GM12878 (cell line): ENCODE data around the gene CWF19L2. TPM values are rescaled to one million over a fixed set of nuclear protein-coding genes. Genes with fewer than 3 reads are reported as not detected.
"Not testable (repeated sequence)": the region's sequence is repeated elsewhere in the genome, so short reads cannot be mapped to it uniquely, and the experiment has no call there.

ENCODE experiments used
- ATAC-seq: fragments of 200-7000 bp; cut with Tn5 transposase; 3 replicates; pipeline ENCODE4 v1.9.1; 2020; ENCODE audit warnings: mild to moderate bottlenecking, moderate library complexity
- BruUV-seq: library from RNA; stranded (reverse); fragments of 400-500 nt; replicated peaks from 2 replicates; lab custom pipeline; 2021; lab: Mats Ljungman, UMichigan
- CTCF ChIA-PET: fragments of 300-600 bp; sonication (Branson Sonifier 250); formaldehyde crosslinking; extraction: SDS; loops from one replicate; lab custom pipeline; 2021; ENCODE audit warnings: inconsistent platforms; lab: Yijun Ruan, JAX
- POLR2A ChIA-PET: fragments of 350-600 bp; formaldehyde crosslinking; extraction: SDS; loops from one replicate; lab custom pipeline; 2021; ENCODE audit warnings: inconsistent platforms; lab: Charles Lee
- RAD21 ChIA-PET: fragments of 300-600 bp; sonication (Branson Sonifier 250); formaldehyde crosslinking; loops from one replicate; lab custom pipeline; 2023; ENCODE audit warnings: antibody characterized with exemption; ENCODE audit not compliant: unreplicated experiment; lab: Charles Lee
- SMC1A ChIA-PET: fragments of 300-600 bp; sonication (Branson Sonifier 250); formaldehyde crosslinking; loops from one replicate; lab custom pipeline; 2023; ENCODE audit not compliant: unreplicated experiment, uncharacterized antibody; lab: Charles Lee
- DNase-seq: peaks from one replicate; pipeline ENCODE4 v3.0.0-alpha.2; 2011; ENCODE audit warnings: low read depth, low spot score
- FAIRE-seq: peaks from 3 replicates; lab custom pipeline; 2011; peaks lifted over from hg19 to GRCh38; lab: Jason Lieb, UNC
- H2AFZ ChIP-seq: 2 replicates; pipeline ENCODE4 v1.6.0; 2011; ENCODE audit warnings: low read depth, low read length, control low read depth; ENCODE audit not compliant: control insufficient read depth
- H3K27ac ChIP-seq: 2 replicates; pipeline ENCODE4 v1.5.1; 2011; ENCODE audit warnings: control low read depth; ENCODE audit not compliant: control insufficient read depth, insufficient read depth
- H3K27me3 ChIP-seq, 2 experiments: replicated peaks in 1 of 2; 2 replicates each; pipeline versions ENCODE4 v1.6.0 to v1.6.1; 2011; ENCODE audit warnings: low read length in 1 of 2; ENCODE audit not compliant: control insufficient read depth in 2 of 2, insufficient read depth in 2 of 2
- H3K36me3 ChIP-seq, 2 experiments: 2 replicates each; pipeline ENCODE4 v1.5.1; 2011; ENCODE audit warnings: low read length in 1 of 2; ENCODE audit not compliant: control insufficient read depth in 2 of 2, insufficient read depth in 2 of 2
- H3K4me1 ChIP-seq: 2 replicates; pipeline ENCODE4 v1.6.1; 2011; ENCODE audit warnings: mild to moderate bottlenecking, low read length, moderate library complexity, mixed read lengths; ENCODE audit not compliant: control insufficient read depth, insufficient read depth
- H3K4me2 ChIP-seq: 2 replicates; pipeline ENCODE4 v1.6.0; 2011; ENCODE audit warnings: control low read depth; ENCODE audit not compliant: control insufficient read depth, insufficient read depth
- H3K4me3 ChIP-seq: fragments of 200-600 bp; sonication (generic); 2 replicates; pipeline ENCODE4 v1.5.1; 2016
- H3K79me2 ChIP-seq: 2 replicates; pipeline ENCODE4 v1.6.0; 2011; ENCODE audit warnings: low read length; ENCODE audit not compliant: control insufficient read depth, insufficient read depth
- H3K9ac ChIP-seq: 2 replicates; pipeline ENCODE4 v1.8.0; 2011; ENCODE audit warnings: low read length, control low read depth, mixed read lengths; ENCODE audit not compliant: control insufficient read depth, insufficient read depth
- H3K9me3 ChIP-seq: replicated peaks from 3 replicates; pipeline ENCODE4 v1.5.1; 2011; ENCODE audit warnings: mild to moderate bottlenecking, low read length; ENCODE audit not compliant: control insufficient read depth, insufficient read depth
- H4K20me1 ChIP-seq: 2 replicates; pipeline ENCODE4 v1.6.0; 2011; ENCODE audit not compliant: control insufficient read depth, insufficient read depth
- ATF7 ChIP-seq: fragments of 450-650 bp; IDR thresholded peaks from 2 replicates; pipeline ENCODE4 v1.6.1; 2016; ENCODE audit warnings: low read depth, mild to moderate bottlenecking
- IKZF1 ChIP-seq: fragments of 450-650 bp; conservative IDR thresholded peaks from 2 replicates; pipeline ENCODE4 v1.6.1; 2017; ENCODE audit warnings: antibody characterized with exemption, mild to moderate bottlenecking
- MTA3 ChIP-seq: IDR thresholded peaks from 2 replicates; pipeline ENCODE4 v1.6.1; 2012; ENCODE audit warnings: low read length, inconsistent platforms, borderline replicate concordance
- SIX5 ChIP-seq: IDR thresholded peaks from 2 replicates; pipeline ENCODE4 v1.6.1; 2011; ENCODE audit warnings: mild to moderate bottlenecking, low read depth, low read length, moderate library complexity; ENCODE audit not compliant: severe bottlenecking
- SREBF2 ChIP-seq: IDR thresholded peaks from 2 replicates; pipeline ENCODE4 v1.6.1; 2012; ENCODE audit warnings: mild to moderate bottlenecking, low read length
- WGBS: methylation state at CpG from one replicate; pipeline ENCODE4 v1.1.6; 2016; ENCODE audit warnings: low lambda C conversion rate; ENCODE audit not compliant: insufficient replicate concordance, insufficient coverage; ENCODE audit errors: missing lambda C conversion rate; 5-methylcytosine and 5-hydroxymethylcytosine counted together
- in situ Hi-C: fragments of 300-500 bp; cut with MboI; formaldehyde crosslinking; loops from 9 replicates; pipeline ENCODE4 v1.14.3; 2018; ENCODE audit warnings: mixed read lengths
- intact Hi-C: fragments of 100-400 bp; cut with micrococcal nuclease; formaldehyde crosslinking; loops from one replicate; pipeline ENCODE4 v1.14.2; 2022; ENCODE audit not compliant: unreplicated experiment
- polyA plus RNA-seq, 11 experiments: library from polyadenylated mRNA; depleted of rRNA in 4 of 11; unstranded in 6 of 11; stranded (reverse) in 5 of 11; fragments of >200 nt; fragmentation: Nextera tagmentation in 4 of 11; fragmentation: Illumina TruSeq in 1 of 11; extraction: Ambion mirVana in 4 of 11; extraction: Trizol in 1 of 11; gene quantifications; 1 replicate in 1 of 11; 2 replicates in 10 of 11; pipeline versions ENCODE4 v1.2.1 to v1.2.3, GENCODE V29; 2011 to 2016; ENCODE audit warnings: inconsistent platforms in 2 of 11, missing spikeins in 2 of 11, low read depth in 1 of 11
- total RNA-seq, 4 experiments: library from RNA; depleted of rRNA in 3 of 4; stranded (reverse); fragments of >200 nt in 3 of 4; fragmentation: Illumina TruSeq in 1 of 4; extraction: Trizol in 1 of 4; gene quantifications; 2 replicates each; pipeline versions ENCODE4 v1.2.1 to v1.2.3, GENCODE V29; 2013 to 2021
- TF ChIP-seq, protein P1 (sequence below): fragments of 450-650 bp; formaldehyde crosslinking; IDR thresholded peaks from 2 replicates; pipeline ENCODE4 v1.5.0; 2022; ENCODE audit warnings: mild to moderate bottlenecking, missing genetic modification characterization

Gene CWF19L2
- total and polyA plus RNA-seq, 10 of the 15 experiments (the other 5 are each of a cell fraction or from before 2014, with no cell fraction given) = 4.5 to 18.8 (median 7.2) TPM

DNA sequence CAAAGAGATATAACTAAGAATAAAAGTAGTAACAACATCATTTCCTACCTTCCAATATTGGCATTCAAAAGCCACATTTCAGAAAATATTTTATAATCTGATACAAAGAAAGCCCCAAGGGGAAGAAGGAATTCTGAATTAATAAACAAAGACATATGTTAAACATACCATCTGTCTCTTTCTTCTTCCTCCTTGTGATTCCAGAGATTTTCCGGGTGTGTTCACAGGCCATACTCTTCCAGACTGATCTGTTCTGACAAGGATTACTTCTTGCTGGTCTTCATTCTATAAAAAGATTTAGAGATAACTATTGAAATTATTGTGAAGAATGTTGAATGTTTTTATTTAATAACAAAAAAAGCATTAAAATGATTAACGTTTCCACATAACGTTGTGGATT, 65.0 kb downstream of the CWF19L2 start:
- intact Hi-C loops = no loop called here
- ChIA-PET SMC1A (no interaction called here), CTCF (interaction anchor here (1.0 kb wide), 1 partner anchor 9 kb away, joined by 4 read pairs; no protein-coding TSS in a partner anchor), POLR2A (no interaction called here), RAD21 (no interaction called here)
- H3K9me3 ChIP-seq = no peaks in the 10 kb centered on the region
- 97% methylated on average over 3 of the region's 3 CpGs for WGBS
- no peaks in the 10 kb centered on the region for H3K79me2 ChIP-seq
- H4K20me1 ChIP-seq = no peaks in the 10 kb centered on the region
- H3K9ac ChIP-seq = no peak overlapping the region
- no peak overlapping the region for H3K4me2 ChIP-seq
- no peak overlapping the region for H3K27ac ChIP-seq
- H3K36me3 ChIP-seq = no peaks in the 10 kb centered on the region; a peak in 2 of 4 replicates
- no peak for DNase-seq
- no peak for FAIRE-seq
- H3K4me3 ChIP-seq = no peak overlapping the region
- TF ChIP-seq ATF7 (no peak), IKZF1 (no peak), SIX5 (no peak), SREBF2 (no peak), MTA3 (no peak)
- TF ChIP-seq, protein P1, sequence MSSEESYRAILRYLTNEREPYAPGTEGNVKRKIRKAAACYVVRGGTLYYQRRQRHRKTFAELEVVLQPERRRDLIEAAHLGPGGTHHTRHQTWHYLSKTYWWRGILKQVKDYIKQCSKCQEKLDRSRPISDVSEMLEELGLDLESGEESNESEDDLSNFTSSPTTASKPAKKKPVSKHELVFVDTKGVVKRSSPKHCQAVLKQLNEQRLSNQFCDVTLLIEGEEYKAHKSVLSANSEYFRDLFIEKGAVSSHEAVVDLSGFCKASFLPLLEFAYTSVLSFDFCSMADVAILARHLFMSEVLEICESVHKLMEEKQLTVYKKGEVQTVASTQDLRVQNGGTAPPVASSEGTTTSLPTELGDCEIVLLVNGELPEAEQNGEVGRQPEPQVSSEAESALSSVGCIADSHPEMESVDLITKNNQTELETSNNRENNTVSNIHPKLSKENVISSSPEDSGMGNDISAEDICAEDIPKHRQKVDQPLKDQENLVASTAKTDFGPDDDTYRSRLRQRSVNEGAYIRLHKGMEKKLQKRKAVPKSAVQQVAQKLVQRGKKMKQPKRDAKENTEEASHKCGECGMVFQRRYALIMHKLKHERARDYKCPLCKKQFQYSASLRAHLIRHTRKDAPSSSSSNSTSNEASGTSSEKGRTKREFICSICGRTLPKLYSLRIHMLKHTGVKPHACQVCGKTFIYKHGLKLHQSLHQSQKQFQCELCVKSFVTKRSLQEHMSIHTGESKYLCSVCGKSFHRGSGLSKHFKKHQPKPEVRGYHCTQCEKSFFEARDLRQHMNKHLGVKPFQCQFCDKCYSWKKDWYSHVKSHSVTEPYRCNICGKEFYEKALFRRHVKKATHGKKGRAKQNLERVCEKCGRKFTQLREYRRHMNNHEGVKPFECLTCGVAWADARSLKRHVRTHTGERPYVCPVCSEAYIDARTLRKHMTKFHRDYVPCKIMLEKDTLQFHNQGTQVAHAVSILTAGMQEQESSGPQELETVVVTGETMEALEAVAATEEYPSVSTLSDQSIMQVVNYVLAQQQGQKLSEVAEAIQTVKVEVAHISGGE (CRISPR knock-in tag) = no peak
- no peak for ATAC-seq
- H3K4me1 ChIP-seq = no peaks in the 10 kb centered on the region
- H2AFZ ChIP-seq = no peak overlapping the region
- no TSS peak for BruUV-seq
- no peaks in the 10 kb centered on the region for H3K27me3 ChIP-seq
- in situ Hi-C loops = no loop called here

DNA sequence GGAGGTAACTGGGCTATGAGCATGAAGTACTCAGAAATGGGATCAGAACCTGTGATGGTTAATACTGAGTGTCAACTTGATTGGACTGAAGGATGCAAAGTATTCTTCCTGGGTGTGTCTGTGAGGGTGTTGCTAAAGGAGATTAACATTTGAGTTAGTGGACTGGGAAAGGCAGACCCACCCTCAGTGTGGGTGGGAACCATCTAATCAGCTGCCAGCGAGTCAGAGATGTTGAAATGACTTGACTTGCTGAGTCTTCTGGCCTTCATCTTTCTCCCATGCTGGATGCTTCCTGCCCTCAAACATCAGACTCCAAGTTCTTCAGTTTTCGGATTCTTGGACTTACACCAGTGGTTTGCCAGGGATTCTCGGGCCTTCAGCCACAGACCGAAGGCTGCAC, 66.9 kb downstream of the CWF19L2 start:
- H3K9ac ChIP-seq, H3K27ac ChIP-seq, FAIRE-seq, H3K79me2 ChIP-seq, H3K27me3 ChIP-seq, SMC1A ChIA-PET, H3K9me3 ChIP-seq, H3K4me3 ChIP-seq, DNase-seq, H2AFZ ChIP-seq, H3K36me3 ChIP-seq, BruUV-seq, in situ Hi-C loops, ATAC-seq, H3K4me2 ChIP-seq, POLR2A ChIA-PET, RAD21 ChIA-PET, H3K4me1 ChIP-seq, intact Hi-C loops, H4K20me1 ChIP-seq: not testable (repeated sequence)
- CTCF ChIA-PET = interaction anchor here (0.6 kb wide), 1 partner anchor 133 kb away, joined by 3 read pairs; no protein-coding TSS in a partner anchor
- WGBS = 90% methylated on average over 4 of the region's 4 CpGs
